Adrenal gland (tissue), 5 donors: ENCODE data around the gene RSPO3.

Source experiments
- POLR2A ChIP-seq, 2 donors: fragments of 450-650 bp; IDR thresholded peaks; one replicate each; pipeline ENCODE4 v1.6.1; 2017; ENCODE audit warnings: antibody characterized with exemption in 2 of 2, mild to moderate bottlenecking in 2 of 2, moderate library complexity in 1 of 2
- TF ChIP-seq, protein P1 (sequence below), 6 experiments: fragments of 450-650 bp in 4 of 6; fragments of 200-600 bp in 2 of 6; sonication (generic) in 1 of 6; IDR thresholded peaks; 1 replicate in 5 of 6; 2 replicates in 1 of 6; pipeline versions ENCODE4 v1.5.1 to v1.8.0; 2016 to 2021; ENCODE audit warnings: antibody characterized with exemption in 6 of 6, mild to moderate bottlenecking in 2 of 6, moderate library complexity in 1 of 6
- donor health status: DM: no; HTN: no; CAD: no.

- TF ChIP-seq, protein P1, sequence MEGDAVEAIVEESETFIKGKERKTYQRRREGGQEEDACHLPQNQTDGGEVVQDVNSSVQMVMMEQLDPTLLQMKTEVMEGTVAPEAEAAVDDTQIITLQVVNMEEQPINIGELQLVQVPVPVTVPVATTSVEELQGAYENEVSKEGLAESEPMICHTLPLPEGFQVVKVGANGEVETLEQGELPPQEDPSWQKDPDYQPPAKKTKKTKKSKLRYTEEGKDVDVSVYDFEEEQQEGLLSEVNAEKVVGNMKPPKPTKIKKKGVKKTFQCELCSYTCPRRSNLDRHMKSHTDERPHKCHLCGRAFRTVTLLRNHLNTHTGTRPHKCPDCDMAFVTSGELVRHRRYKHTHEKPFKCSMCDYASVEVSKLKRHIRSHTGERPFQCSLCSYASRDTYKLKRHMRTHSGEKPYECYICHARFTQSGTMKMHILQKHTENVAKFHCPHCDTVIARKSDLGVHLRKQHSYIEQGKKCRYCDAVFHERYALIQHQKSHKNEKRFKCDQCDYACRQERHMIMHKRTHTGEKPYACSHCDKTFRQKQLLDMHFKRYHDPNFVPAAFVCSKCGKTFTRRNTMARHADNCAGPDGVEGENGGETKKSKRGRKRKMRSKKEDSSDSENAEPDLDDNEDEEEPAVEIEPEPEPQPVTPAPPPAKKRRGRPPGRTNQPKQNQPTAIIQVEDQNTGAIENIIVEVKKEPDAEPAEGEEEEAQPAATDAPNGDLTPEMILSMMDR (IDR thresholded peaks at IDR 0.05): no peak
- TF ChIP-seq POLR2A (IDR thresholded peaks at IDR 0.05): no peak
Observed at GRCh38 chr6:127205036-127205435, 86.6 kb downstream of the RSPO3 start.
